Stimulated activated CD4-positive, alpha-beta T cell treated with anti-CD3 and anti-CD28 coated beads, Interleukin-15, amount 100 ng/mL, for 1 hour (primary cell): ENCODE results near the gene AMBP.
"Not testable (repeated sequence)": the region's sequence is repeated elsewhere in the genome, so short reads cannot be mapped to it uniquely, and the experiment has no call there.

Experiments used
- DNase-seq, 2 donors: peaks; one replicate each; pipeline ENCODE4 v3.0.0-alpha.2; 2020; ENCODE audit warnings: low read depth in 1 of 2, low spot score in 1 of 2

The AMBP gene

DNA sequence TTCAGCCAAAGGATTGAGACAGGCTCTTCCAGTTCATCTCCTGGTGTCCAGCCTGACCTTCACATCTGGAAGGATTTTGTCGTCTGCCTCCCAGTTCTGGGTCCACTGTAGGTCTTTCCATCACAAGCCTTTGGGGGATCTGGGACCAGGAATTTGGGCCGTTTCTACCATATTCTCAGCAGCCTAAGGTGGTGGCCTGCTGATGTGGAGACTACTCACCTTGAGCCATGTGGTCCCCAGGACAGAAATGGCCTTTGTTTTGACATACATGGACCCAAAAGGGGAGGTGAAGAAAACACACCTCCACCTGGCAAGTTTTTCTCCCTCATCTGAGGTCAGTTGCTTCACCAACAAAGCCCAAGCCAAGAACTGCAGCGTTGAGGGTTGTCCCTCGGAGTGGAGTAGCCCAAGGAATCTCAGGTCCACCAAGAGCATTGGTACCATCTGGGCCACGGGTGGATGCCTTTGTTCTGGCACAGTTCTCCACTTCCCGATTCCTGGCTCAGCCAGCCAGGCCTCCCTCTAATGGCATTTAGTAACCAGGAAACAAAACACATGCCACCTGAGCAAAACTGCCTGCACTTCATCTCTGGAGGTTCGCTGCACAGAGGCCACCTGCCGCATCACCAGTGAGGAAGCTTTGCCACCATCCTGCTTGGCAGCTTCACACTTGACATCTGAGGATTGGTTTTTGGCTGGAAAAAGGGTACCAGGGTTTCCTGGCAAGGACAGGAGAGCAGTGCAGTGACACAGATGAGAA, 24.7 kb downstream of the AMBP start:
- DNase-seq: no peak

- no peak for DNase-seq
These were observed 26.4 kb downstream of the AMBP start for GRCh38 chr9:114051706-114052105.

DNA sequence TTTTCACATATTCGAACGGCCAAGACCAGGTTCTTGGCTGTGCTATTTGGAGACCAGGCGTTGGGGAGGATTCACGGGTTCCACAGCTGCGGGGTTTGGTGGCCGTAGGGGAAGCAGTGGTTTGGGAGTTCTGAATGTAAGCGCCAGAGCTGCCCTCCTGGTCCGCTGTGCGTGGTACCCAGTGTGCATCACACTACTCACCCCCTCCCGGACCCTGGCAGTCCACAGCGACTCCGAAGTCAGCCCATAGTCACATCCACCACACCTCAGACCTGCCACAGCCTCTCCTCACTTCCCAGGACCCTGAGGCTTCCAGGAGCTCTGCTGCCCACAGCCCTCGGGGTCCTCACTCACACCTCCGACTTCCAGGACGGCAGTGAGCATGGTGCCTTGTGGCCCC, 26.8 kb downstream of the AMBP start:
- DNase-seq: no peak

DNA sequence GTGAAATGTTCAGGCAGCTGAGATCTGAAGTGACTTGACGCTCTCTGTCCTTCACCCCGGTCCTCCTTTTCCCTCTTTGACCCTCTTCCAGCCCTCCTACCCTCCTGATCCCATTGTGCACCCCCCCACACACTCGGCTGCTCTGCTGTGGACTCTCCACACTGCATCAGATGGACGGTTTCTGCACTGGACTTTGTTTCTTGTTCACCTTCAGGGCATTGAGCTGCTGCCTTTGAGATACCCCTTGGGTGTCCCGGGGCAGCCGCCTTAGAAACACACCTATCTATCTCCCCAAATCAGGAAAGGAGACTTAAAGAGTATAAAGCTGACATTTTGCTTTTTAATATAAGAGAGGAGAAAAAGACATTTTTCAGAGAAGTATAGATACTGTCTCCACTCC, 27.5 kb downstream of the AMBP start:
- no peak for DNase-seq

DNA sequence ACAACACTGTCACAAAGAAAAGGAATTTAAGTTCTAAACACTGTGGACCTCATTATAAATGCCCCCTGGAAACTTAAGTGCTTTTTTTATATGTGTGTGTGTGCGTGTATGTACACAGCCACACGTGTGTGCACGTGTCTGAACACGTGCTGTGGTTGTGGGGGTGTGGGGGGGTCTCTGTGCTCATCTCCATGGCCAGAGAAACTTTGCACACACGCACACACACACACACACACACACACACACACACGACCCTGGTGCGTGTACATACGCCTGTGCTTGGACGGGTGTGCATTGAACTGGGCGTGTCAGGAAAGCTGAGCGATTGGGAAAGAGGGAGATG, 27.9 kb downstream of the AMBP start:
- no peak for DNase-seq

- no peak for DNase-seq
These were observed 28.5 kb downstream of the AMBP start for GRCh38 chr9:114049441-114050225.

DNA sequence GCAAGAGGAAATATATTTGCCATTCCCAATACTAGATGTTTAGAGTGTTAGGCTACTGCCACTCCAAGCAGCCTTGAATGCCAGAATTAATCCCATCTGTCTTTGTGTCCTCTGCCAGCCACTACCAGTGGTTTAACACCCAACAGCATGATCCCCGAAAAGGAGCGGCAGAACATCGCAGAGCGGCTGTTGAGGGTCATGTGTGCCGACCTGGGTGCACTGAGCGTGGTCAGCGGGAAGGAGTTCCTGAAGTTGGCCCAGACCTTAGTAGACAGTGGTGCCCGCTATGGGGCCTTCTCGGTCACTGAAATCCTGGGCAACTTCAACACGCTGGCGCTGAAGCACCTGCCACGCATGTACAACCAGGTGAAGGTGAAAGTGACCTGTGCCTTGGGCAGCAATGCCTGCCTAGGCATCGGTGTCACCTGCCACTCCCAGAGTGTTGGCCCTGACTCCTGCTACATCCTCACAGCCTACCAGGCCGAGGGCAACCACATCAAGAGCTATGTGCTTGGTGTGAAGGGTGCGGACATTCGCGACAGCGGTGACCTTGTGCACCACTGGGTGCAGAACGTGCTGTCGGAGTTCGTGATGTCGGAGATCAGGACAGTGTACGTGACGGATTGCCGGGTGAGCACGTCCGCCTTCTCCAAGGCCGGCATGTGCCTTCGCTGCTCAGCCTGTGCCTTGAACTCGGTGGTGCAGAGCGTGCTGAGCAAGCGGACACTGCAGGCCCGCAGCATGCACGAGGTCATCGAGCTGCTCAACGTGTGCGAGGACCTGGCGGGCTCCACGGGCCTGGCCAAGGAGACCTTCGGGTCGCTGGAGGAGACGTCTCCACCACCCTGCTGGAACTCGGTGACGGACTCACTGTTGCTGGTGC, 29.3 kb downstream of the AMBP start:
- no peak for DNase-seq

DNA sequence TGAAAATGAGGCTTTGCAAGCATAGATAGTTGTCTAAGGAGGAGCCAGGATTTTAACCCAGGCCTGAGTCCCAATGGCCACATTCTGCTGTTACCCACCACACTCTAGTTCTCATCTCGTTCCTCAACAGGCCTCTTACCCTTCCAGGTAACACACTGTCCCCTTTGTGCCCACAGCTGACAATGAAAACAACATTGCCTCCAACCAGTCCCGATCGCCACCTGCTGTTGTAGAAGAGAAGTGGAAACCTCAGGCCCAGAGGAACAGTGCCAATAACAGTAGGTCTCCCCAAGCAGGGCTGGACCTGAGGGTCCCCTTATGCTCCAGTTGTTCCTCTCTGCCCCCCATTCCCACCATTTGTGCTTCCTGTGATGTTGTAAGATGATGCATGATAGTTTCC, 30.4 kb downstream of the AMBP start:
- no peak for DNase-seq

DNA sequence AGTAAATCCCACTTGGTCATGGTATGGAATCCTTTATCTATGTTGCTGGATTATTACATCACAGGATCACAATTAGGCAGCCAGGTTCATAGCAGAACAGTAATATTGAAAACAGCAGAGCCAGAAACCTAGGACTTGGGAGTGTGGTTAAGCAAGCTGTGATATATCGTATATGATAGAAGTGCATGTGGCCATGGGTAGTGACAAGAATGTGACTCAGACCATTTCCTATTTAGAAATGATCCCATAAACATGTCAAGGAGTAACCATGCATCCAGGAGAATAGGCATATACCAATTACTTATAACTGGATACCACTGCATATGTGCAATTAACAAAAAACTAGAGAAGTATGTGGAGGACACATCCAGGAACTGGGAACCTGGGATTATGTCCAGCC, 31.2 kb downstream of the AMBP start:
- no peak for DNase-seq

DNA sequence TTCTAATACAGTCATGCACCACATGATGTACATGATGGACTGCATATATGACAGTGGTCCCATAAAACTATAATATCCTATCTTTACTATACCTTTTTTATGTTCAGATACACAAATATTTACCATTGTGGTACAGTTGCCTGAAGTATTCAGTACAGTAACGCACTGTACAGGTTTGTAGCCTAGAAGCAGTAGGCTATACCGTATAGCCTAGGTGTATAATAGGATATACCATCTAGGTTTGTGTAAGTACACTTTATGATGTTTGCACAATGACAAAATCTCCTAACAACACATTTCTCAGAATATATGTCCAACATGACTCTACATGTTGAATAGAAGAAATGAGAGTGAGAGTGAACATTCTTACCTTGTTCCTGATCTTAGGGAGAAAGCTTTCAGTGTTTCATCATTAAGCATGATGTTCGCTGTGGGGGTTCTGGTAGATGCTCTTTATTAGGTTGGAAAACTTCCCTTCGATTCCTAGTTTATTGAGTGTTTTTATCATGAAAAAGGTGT, 31.8 kb downstream of the AMBP start:
- no peak for DNase-seq

GRCh38 chr9:114043660-114044059, 34.4 kb downstream of the AMBP start:
- DNase-seq: not testable (repeated sequence)

GRCh38 chr9:114039484-114039883, 38.6 kb downstream of the AMBP start:
- DNase-seq: no peak

DNA sequence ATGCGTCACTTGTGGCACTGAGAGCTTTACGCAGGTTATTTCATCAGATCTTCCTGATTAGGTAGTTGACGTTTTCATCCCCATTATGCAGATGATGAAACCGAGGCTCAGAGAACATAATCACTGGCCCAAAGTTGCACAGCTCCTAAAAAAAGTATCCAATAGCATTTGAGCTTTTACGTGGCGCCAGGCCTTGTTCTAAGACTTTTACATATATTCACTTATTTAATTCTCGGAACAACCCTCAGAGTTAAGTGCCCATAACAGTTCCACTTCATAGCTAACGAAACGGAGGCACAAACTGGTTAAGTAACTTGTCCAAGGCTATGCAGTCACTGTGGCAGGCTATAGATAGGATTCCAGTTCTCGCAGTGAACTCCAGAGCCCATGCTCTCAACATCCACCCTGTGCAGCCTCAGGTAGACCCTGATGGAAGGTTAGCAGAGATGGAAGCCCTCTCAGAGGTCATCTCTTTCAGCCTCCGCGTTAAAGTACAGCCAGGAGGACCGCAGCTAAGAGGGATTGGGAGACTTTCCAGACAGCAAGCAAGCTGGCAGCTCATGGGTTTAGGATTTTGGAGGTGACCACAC, 39.3 kb downstream of the AMBP start:
- DNase-seq: no peak

DNA sequence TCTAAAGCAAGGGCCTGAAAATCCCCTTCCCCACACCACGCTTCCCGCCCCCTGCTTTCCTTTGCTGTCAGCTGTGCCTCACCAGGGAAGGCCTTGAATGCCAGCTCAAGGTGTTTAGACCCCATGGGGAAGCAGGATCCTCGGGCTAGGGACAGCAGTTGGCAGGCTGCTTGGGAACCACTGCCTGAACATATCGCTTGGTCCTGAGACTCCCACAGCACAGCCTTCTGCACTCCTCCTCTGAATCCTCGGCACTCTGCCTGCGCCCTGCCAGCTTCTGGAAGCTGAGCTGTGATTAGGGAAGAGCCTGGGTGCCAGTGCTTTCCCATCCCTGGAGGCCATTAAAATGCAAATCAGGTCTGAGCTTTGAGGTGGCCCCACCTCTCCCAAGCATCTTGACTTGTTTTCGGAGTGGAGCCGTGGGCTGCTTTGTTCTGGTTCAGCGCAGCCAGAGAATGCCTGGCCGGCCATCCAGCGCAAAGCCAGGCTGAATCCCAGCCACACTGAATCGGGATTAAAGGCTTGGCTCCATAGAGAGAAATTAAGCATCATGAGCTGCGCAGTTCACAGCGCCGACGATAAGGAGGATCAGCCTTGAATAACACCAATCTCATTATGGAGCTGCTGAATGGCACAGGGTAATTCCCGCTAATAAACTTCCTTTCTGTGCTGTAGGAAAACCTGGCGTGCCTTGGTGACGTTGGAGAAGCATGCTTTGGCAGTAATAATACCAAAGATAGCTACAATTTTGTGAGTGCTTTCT, 40.0 kb downstream of the AMBP start:
- DNase-seq: no peak

DNA sequence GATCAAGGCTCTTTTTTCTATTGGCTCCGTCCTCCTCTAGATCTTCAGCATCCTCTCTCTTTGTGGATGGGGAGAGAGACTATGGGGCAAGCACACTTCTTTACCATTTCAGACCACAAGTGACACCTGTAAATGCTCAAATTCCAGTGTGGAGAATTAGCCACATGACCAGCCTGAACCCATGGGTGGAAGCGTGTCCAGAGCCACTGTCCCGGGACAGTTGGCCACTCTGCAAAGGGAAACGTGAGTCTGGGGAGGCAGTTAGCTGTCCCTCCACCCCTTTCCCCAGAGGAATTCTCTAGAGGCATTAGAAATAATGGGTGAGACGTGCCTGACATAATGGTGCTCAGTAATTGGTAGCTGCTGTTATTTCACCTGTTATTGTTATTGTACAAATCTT, 40.9 kb downstream of the AMBP start:
- no peak for DNase-seq

DNA sequence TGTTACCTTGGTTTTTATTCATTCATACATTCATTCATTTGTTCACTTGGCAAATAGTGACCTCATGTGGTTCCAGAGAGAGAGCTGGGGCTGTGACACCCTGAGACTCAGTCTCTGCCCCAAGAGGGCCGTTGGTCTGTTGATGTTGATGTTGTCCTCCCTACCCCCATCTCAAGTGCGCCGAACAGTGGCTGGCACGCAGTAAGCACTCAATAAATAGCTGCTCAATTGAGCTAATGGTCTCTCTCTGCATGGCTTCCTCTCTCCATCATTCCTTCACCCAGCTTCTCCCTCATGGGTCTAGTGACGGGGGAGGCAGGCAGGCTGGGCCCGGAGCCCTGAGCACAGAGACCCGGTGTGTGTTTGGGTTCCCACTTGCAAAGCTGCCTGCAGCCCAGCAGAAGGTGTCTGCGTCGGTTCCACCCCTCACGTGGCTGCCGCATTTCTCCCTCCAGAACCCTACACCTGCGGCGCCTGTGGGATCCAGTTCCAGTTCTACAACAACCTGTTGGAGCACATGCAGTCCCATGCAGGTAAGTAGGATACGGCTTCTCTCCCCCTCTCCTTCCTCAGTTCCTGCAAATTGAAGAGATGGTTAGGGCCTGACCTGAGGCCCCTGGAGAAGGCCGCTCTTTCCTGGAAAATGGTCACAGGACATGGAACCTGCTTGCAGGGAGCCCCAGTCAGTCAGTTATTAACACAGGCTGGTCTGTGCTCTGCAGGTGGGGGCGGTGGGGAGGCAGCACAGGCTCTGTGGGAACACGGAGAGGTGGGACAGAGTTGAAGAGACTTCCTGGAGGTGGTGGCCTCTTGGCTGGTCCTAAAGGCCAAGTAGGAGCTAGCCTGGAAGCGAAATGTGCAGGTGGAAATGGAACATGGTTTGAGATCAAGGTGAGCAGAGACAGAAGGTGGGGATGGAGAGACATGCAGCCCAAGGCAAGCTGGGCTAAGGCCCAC, 42.0 kb downstream of the AMBP start:
- DNase-seq: no peak

- no peak for DNase-seq
These were observed 42.8 kb downstream of the AMBP start for GRCh38 chr9:114035221-114035844.

- DNase-seq: no peak
These were observed 43.4 kb downstream of the AMBP start for GRCh38 chr9:114034661-114035062.

DNA sequence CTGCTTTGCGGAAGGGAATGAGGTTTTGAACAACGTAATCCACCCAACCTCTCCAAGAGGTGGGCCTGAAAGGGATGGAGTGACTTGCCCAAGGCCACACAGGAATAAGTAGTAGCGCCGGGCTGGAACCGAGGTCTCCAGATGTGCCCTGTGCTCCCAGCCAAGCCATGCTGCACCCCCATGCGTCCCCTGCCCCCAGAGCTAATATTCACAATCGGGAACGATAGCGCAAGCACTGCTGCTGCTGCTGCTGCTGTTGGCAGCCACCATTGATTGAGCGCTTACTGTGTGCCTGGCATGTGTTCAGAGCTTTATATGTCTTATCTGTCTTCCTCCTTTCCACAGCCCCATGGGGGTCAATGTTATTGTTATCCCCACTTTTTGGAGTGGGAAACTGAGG, 43.9 kb downstream of the AMBP start:
- DNase-seq: no peak
